GM12878 (cell line): Measurements from ENCODE around the gene HS3ST2. TPM values are rescaled to one million over a fixed set of nuclear protein-coding genes. Genes with fewer than 3 reads are reported as not detected.

Experiments
- ATAC-seq: fragments of 200-7000 bp; cut with Tn5 transposase; 3 replicates; pipeline ENCODE4 v1.9.1; 2020; ENCODE audit warnings: mild to moderate bottlenecking, moderate library complexity
- BruUV-seq: library from RNA; stranded (reverse); fragments of 400-500 nt; replicated peaks from 2 replicates; lab custom pipeline; 2021; lab: Mats Ljungman, UMichigan
- CTCF ChIA-PET: fragments of 300-600 bp; sonication (Branson Sonifier 250); formaldehyde crosslinking; extraction: SDS; loops from one replicate; lab custom pipeline; 2021; ENCODE audit warnings: inconsistent platforms; lab: Yijun Ruan, JAX
- POLR2A ChIA-PET: fragments of 350-600 bp; formaldehyde crosslinking; extraction: SDS; loops from one replicate; lab custom pipeline; 2021; ENCODE audit warnings: inconsistent platforms; lab: Charles Lee
- RAD21 ChIA-PET: fragments of 300-600 bp; sonication (Branson Sonifier 250); formaldehyde crosslinking; loops from one replicate; lab custom pipeline; 2023; ENCODE audit warnings: antibody characterized with exemption; ENCODE audit not compliant: unreplicated experiment; lab: Charles Lee
- SMC1A ChIA-PET: fragments of 300-600 bp; sonication (Branson Sonifier 250); formaldehyde crosslinking; loops from one replicate; lab custom pipeline; 2023; ENCODE audit not compliant: unreplicated experiment, uncharacterized antibody; lab: Charles Lee
- DNase-seq: peaks from one replicate; pipeline ENCODE4 v3.0.0-alpha.2; 2011; ENCODE audit warnings: low read depth, low spot score
- FAIRE-seq: peaks from 3 replicates; lab custom pipeline; 2011; peaks lifted over from hg19 to GRCh38; lab: Jason Lieb, UNC
- H2AFZ ChIP-seq: 2 replicates; pipeline ENCODE4 v1.6.0; 2011; ENCODE audit warnings: low read depth, low read length, control low read depth; ENCODE audit not compliant: control insufficient read depth
- H3K27ac ChIP-seq: 2 replicates; pipeline ENCODE4 v1.5.1; 2011; ENCODE audit warnings: control low read depth; ENCODE audit not compliant: control insufficient read depth, insufficient read depth
- H3K27me3 ChIP-seq, 2 experiments: replicated peaks in 1 of 2; 2 replicates each; pipeline versions ENCODE4 v1.6.0 to v1.6.1; 2011; ENCODE audit warnings: low read length in 1 of 2; ENCODE audit not compliant: control insufficient read depth in 2 of 2, insufficient read depth in 2 of 2
- H3K36me3 ChIP-seq, 2 experiments: 2 replicates each; pipeline ENCODE4 v1.5.1; 2011; ENCODE audit warnings: low read length in 1 of 2; ENCODE audit not compliant: control insufficient read depth in 2 of 2, insufficient read depth in 2 of 2
- H3K4me1 ChIP-seq: 2 replicates; pipeline ENCODE4 v1.6.1; 2011; ENCODE audit warnings: mild to moderate bottlenecking, low read length, moderate library complexity, mixed read lengths; ENCODE audit not compliant: control insufficient read depth, insufficient read depth
- H3K4me2 ChIP-seq: 2 replicates; pipeline ENCODE4 v1.6.0; 2011; ENCODE audit warnings: control low read depth; ENCODE audit not compliant: control insufficient read depth, insufficient read depth
- H3K4me3 ChIP-seq: fragments of 200-600 bp; sonication (generic); 2 replicates; pipeline ENCODE4 v1.5.1; 2016
- H3K79me2 ChIP-seq: 2 replicates; pipeline ENCODE4 v1.6.0; 2011; ENCODE audit warnings: low read length; ENCODE audit not compliant: control insufficient read depth, insufficient read depth
- H3K9ac ChIP-seq: 2 replicates; pipeline ENCODE4 v1.8.0; 2011; ENCODE audit warnings: low read length, control low read depth, mixed read lengths; ENCODE audit not compliant: control insufficient read depth, insufficient read depth
- H3K9me3 ChIP-seq: replicated peaks from 3 replicates; pipeline ENCODE4 v1.5.1; 2011; ENCODE audit warnings: mild to moderate bottlenecking, low read length; ENCODE audit not compliant: control insufficient read depth, insufficient read depth
- H4K20me1 ChIP-seq: 2 replicates; pipeline ENCODE4 v1.6.0; 2011; ENCODE audit not compliant: control insufficient read depth, insufficient read depth
- CBX5 ChIP-seq: sonication (generic); IDR thresholded peaks from 2 replicates; pipeline ENCODE4 v1.6.1; 2016; ENCODE audit warnings: low read depth, moderate library complexity, mild to moderate bottlenecking, inconsistent platforms
- DPF2 ChIP-seq: fragments of 450-650 bp; IDR thresholded peaks from 2 replicates; pipeline ENCODE4 v1.6.1; 2017; ENCODE audit warnings: mild to moderate bottlenecking
- MEF2A ChIP-seq: IDR thresholded peaks from 2 replicates; pipeline ENCODE4 v1.6.1; 2011; ENCODE audit warnings: low read depth, mild to moderate bottlenecking, low read length, moderate library complexity; ENCODE audit not compliant: insufficient read depth
- POU2F2 ChIP-seq: IDR thresholded peaks from 3 replicates; pipeline ENCODE4 v1.6.1; 2011; ENCODE audit warnings: low read depth, mild to moderate bottlenecking, low read length, borderline replicate concordance
- RB1 ChIP-seq: fragments of 450-650 bp; formaldehyde crosslinking; IDR thresholded peaks from 2 replicates; pipeline ENCODE4 v1.6.1; 2017; ENCODE audit warnings: mild to moderate bottlenecking, borderline replicate concordance
- SMAD5 ChIP-seq: IDR thresholded peaks from 2 replicates; pipeline ENCODE4 v1.6.1; 2016; ENCODE audit warnings: antibody characterized with exemption, low read depth
- TARDBP ChIP-seq: IDR thresholded peaks from 2 replicates; pipeline ENCODE4 v1.6.1; 2016; ENCODE audit warnings: borderline replicate concordance
- ZSCAN29 ChIP-seq: fragments of 450-650 bp; IDR thresholded peaks from 2 replicates; pipeline ENCODE4 v1.6.1; 2017; ENCODE audit warnings: mild to moderate bottlenecking, moderate library complexity
- WGBS: methylation state at CpG from one replicate; pipeline ENCODE4 v1.1.6; 2016; ENCODE audit warnings: low lambda C conversion rate; ENCODE audit not compliant: insufficient replicate concordance, insufficient coverage; ENCODE audit errors: missing lambda C conversion rate; 5-methylcytosine and 5-hydroxymethylcytosine counted together
- in situ Hi-C: fragments of 300-500 bp; cut with MboI; formaldehyde crosslinking; loops from 9 replicates; pipeline ENCODE4 v1.14.3; 2018; ENCODE audit warnings: mixed read lengths
- intact Hi-C: fragments of 100-400 bp; cut with micrococcal nuclease; formaldehyde crosslinking; loops from one replicate; pipeline ENCODE4 v1.14.2; 2022; ENCODE audit not compliant: unreplicated experiment
- polyA plus RNA-seq, 11 experiments: library from polyadenylated mRNA; depleted of rRNA in 4 of 11; unstranded in 6 of 11; stranded (reverse) in 5 of 11; fragments of >200 nt; fragmentation: Nextera tagmentation in 4 of 11; fragmentation: Illumina TruSeq in 1 of 11; extraction: Ambion mirVana in 4 of 11; extraction: Trizol in 1 of 11; gene quantifications; 1 replicate in 1 of 11; 2 replicates in 10 of 11; pipeline versions ENCODE4 v1.2.1 to v1.2.3, GENCODE V29; 2011 to 2016; ENCODE audit warnings: inconsistent platforms in 2 of 11, missing spikeins in 2 of 11, low read depth in 1 of 11
- total RNA-seq, 4 experiments: library from RNA; depleted of rRNA in 3 of 4; stranded (reverse); fragments of >200 nt in 3 of 4; fragmentation: Illumina TruSeq in 1 of 4; extraction: Trizol in 1 of 4; gene quantifications; 2 replicates each; pipeline versions ENCODE4 v1.2.1 to v1.2.3, GENCODE V29; 2013 to 2021
- TF ChIP-seq, protein P1 (sequence below): IDR thresholded peaks from 2 replicates; pipeline ENCODE4 v1.6.1; 2012; ENCODE audit warnings: mild to moderate bottlenecking, low read depth, low read length
- TF ChIP-seq, protein P2 (sequence below): fragments of 450-650 bp; IDR thresholded peaks from 2 replicates; pipeline ENCODE4 v1.6.1; 2017; ENCODE audit warnings: low read depth, mild to moderate bottlenecking, moderate library complexity

Gene HS3ST2
- total and polyA plus RNA-seq, 10 of the 15 experiments (the other 5 are each of a cell fraction or from before 2014, with no cell fraction given) = not detected

DNA sequence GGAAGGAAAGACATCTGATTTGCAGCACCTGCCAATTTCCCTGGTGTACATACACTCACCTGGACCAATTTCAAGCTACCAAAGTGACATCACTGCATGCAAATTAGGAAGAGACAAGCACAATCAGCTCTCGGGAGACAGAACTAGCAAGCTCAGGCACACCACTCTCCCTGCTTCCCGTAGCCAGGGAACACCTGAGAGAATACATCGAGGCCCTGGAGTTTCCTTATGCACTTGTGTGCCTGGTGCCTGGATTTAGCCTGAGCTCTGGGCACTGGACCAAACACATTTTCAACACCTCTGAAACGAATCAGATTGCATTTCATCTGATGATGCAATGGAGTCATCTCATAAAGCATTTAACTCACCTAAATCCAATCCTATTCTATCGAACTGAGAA lies 110.5 kb downstream of the HS3ST2 start (continued):
- TF ChIP-seq, protein P1, sequence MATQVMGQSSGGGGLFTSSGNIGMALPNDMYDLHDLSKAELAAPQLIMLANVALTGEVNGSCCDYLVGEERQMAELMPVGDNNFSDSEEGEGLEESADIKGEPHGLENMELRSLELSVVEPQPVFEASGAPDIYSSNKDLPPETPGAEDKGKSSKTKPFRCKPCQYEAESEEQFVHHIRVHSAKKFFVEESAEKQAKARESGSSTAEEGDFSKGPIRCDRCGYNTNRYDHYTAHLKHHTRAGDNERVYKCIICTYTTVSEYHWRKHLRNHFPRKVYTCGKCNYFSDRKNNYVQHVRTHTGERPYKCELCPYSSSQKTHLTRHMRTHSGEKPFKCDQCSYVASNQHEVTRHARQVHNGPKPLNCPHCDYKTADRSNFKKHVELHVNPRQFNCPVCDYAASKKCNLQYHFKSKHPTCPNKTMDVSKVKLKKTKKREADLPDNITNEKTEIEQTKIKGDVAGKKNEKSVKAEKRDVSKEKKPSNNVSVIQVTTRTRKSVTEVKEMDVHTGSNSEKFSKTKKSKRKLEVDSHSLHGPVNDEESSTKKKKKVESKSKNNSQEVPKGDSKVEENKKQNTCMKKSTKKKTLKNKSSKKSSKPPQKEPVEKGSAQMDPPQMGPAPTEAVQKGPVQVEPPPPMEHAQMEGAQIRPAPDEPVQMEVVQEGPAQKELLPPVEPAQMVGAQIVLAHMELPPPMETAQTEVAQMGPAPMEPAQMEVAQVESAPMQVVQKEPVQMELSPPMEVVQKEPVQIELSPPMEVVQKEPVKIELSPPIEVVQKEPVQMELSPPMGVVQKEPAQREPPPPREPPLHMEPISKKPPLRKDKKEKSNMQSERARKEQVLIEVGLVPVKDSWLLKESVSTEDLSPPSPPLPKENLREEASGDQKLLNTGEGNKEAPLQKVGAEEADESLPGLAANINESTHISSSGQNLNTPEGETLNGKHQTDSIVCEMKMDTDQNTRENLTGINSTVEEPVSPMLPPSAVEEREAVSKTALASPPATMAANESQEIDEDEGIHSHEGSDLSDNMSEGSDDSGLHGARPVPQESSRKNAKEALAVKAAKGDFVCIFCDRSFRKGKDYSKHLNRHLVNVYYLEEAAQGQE = no peak
- TF ChIP-seq DPF2 (no peak), ZSCAN29 (no peak), POU2F2 (no peak)
- TF ChIP-seq, protein P2, sequence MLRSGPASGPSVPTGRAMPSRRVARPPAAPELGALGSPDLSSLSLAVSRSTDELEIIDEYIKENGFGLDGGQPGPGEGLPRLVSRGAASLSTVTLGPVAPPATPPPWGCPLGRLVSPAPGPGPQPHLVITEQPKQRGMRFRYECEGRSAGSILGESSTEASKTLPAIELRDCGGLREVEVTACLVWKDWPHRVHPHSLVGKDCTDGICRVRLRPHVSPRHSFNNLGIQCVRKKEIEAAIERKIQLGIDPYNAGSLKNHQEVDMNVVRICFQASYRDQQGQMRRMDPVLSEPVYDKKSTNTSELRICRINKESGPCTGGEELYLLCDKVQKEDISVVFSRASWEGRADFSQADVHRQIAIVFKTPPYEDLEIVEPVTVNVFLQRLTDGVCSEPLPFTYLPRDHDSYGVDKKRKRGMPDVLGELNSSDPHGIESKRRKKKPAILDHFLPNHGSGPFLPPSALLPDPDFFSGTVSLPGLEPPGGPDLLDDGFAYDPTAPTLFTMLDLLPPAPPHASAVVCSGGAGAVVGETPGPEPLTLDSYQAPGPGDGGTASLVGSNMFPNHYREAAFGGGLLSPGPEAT = no peak

DNA sequence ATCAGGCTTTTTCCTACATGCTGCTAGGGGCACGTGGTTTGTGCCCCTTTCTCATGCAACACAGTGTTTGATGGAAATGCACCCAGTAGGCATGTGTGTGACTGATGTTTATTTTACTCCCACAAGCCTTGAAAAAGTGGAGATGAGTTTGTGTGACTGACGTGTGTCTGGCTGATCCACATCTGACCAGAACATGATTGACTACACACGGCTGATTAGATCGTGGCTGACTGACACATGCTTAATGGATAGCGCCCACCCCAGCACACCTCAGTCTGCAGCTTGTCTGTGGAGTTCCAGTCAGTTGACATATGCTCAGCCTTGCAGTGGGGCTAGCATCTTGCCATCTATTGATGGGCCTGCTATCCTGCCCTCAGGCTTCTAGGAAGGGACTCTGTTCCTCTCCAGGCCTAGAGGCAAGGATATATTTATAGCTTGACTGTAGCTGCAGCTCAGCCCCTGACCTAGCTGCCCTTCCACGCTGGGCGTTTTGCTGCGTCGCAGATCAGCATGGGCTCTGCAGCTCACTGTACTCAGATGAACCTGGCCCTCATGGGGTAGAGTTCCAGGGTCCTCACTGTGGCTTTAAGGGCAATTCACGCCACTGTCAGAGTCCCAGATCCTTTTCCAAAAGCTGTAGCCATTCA lies 112.3 kb downstream of the HS3ST2 start:
- no peak overlapping the region for H3K27ac ChIP-seq
- no peaks in the 10 kb centered on the region for H3K9me3 ChIP-seq
- CTCF ChIA-PET = interaction anchor here (1.0 to 1.5 kb wide), 3 partner anchors 10 to 26 kb away, joined by 3 to 4 read pairs (median 4); no protein-coding TSS in a partner anchor
- intact Hi-C loops = no loop called here
- H2AFZ ChIP-seq = no peak overlapping the region
- H3K79me2 ChIP-seq = no peaks in the 10 kb centered on the region
- no peaks in the 10 kb centered on the region for H3K4me1 ChIP-seq
- TF ChIP-seq SMAD5 (no peak), MEF2A (no peak), CBX5 (no peak), RB1 (no peak), TARDBP (no peak)
- TF ChIP-seq, protein P2 = no peak
- TF ChIP-seq, all 136 proteins: peak for 0
- H3K4me2 ChIP-seq = no peak overlapping the region
- ChIA-PET POLR2A (no interaction called here), SMC1A (no interaction called here), RAD21 (no interaction called here)
- H3K36me3 ChIP-seq = no peaks in the 10 kb centered on the region
- DNase-seq (no peak), ATAC-seq (no peak), FAIRE-seq (no peak)
- 37% methylated on average over 10 of the region's 10 CpGs for WGBS
- H3K27me3 ChIP-seq = no peaks in the 10 kb centered on the region; a peak in 1 of 4 replicates
- no TSS peak for BruUV-seq
- H4K20me1 ChIP-seq = no peaks in the 10 kb centered on the region
- H3K4me3 ChIP-seq = no peak overlapping the region
- in situ Hi-C loops = no loop called here
- H3K9ac ChIP-seq = no peak overlapping the region
